ENCODE data around the gene ARPC1A.
A peak's percentile ranks its signal among the peaks of the same experiment; 100 is the strongest.
"Not testable (repeated sequence)": the region's sequence is repeated elsewhere in the genome, so short reads cannot be mapped to it uniquely, and the experiment has no call there.

ARPC1A gene

GRCh38 chr7:99373091-99374066 lies 47.7 kb downstream of the ARPC1A start:
- POLR2A ChIA-PET, result interaction anchor here (1.4 kb wide), 1 partner anchor 35 kb away, joined by 6 read pairs; the partner anchor contains the start of genes BUD31 and PDAP1
- CTCF ChIA-PET, result interaction anchor here (1.0 to 1.5 kb wide), 4 partner anchors 8 to 18 kb away, joined by 3 to 5 read pairs (median 4); no protein-coding TSS in a partner anchor

GRCh38 chr7:99374111-99375064 lies 48.7 kb downstream of the ARPC1A start, which contains the start of gene ARPC1B:
Gene ARPC1B (plus strand): TSS chr7:99374730. CDS start chr7:99385715, 10,985 bp downstream.
- DNase-seq (ENCODE audit: extremely low spot score), result peak; percentile 98
- CTCF ChIA-PET, result interaction anchor here (1.1 to 1.5 kb wide), 3 partner anchors 9 to 19 kb away, joined by 3 to 5 read pairs (median 4); no protein-coding TSS in a partner anchor
- no peak for TF ChIP-seq CTCF (IDR thresholded peaks at IDR 0.05; ENCODE audit: control extremely low read depth, extremely low read depth, low read depth, missing control alignments)

More at GRCh38 chr7:99373091-99374066, 47.7 kb downstream of the ARPC1A start:
- no peak for DNase-seq (ENCODE audit: extremely low spot score)
- no peak for TF ChIP-seq CTCF (IDR thresholded peaks at IDR 0.05; ENCODE audit: control extremely low read depth, extremely low read depth, low read depth, missing control alignments)

GRCh38 chr7:99375070-99375807 lies 49.5 kb downstream of the ARPC1A start:
- peak; percentile 81 for DNase-seq (ENCODE audit: extremely low spot score)
- ChIA-PET POLR2A (interaction anchor here (0.6 to 0.9 kb wide), 3 partner anchors 27 to 34 kb away, joined by 3 to 11 read pairs (median 7); partner anchors contain the start of genes BUD31 and PDAP1), CTCF (interaction anchor here (1.5 kb wide), 1 partner anchor 12 kb away, joined by 4 read pairs; no protein-coding TSS in a partner anchor)
- TF ChIP-seq CTCF (IDR thresholded peaks at IDR 0.05; ENCODE audit: control extremely low read depth, extremely low read depth, low read depth, missing control alignments), result no peak

More at GRCh38 chr7:99374111-99375064, 48.7 kb downstream of the ARPC1A start, which contains the start of gene ARPC1B:
- POLR2A ChIA-PET, result interaction anchor here (1.4 kb wide), 1 partner anchor 34 kb away, joined by 6 read pairs; the partner anchor contains the start of genes BUD31 and PDAP1

- no peak for DNase-seq (ENCODE audit: extremely low spot score)
These were observed 53.4 kb downstream of the ARPC1A start for GRCh38 chr7:99379043-99379577.

GRCh38 chr7:99379693-99380031 lies 54.0 kb downstream of the ARPC1A start:
- CTCF ChIA-PET, result interaction anchor here (0.9 to 1.0 kb wide), 2 partner anchors 15 to 21 kb away, joined by 3 read pairs; no protein-coding TSS in a partner anchor

More at GRCh38 chr7:99379043-99379577, 53.4 kb downstream of the ARPC1A start:
- ChIA-PET POLR2A (interaction anchor here (0.7 to 1.9 kb wide), 2 partner anchors 30 to 111 kb away, joined by 4 to 5 read pairs; partner anchors contain the start of genes BUD31 and PDAP1), CTCF (interaction anchor here (0.9 to 1.0 kb wide), 2 partner anchors 15 to 21 kb away, joined by 3 read pairs; no protein-coding TSS in a partner anchor)
- TF ChIP-seq CTCF (IDR thresholded peaks at IDR 0.05; ENCODE audit: control extremely low read depth, extremely low read depth, low read depth, missing control alignments), result no peak

More at GRCh38 chr7:99379693-99380031, 54.0 kb downstream of the ARPC1A start:
- POLR2A ChIA-PET, result interaction anchor here (0.7 to 1.9 kb wide), 2 partner anchors 29 to 111 kb away, joined by 4 to 5 read pairs; partner anchors contain the start of genes BUD31 and PDAP1
- not testable (repeated sequence) for DNase-seq (ENCODE audit: extremely low spot score)

All from GM10248 (cell line).